HS-5 (cell line): ENCODE data around the gene PSD4.
A peak's percentile ranks its signal among the peaks of the same experiment; 100 is the strongest.

Experiments used
- DNase-seq: peaks from one replicate; pipeline ENCODE4 v3.0.0-alpha.2; 2012; ENCODE audit warnings: low read depth

Gene PSD4

DNA sequence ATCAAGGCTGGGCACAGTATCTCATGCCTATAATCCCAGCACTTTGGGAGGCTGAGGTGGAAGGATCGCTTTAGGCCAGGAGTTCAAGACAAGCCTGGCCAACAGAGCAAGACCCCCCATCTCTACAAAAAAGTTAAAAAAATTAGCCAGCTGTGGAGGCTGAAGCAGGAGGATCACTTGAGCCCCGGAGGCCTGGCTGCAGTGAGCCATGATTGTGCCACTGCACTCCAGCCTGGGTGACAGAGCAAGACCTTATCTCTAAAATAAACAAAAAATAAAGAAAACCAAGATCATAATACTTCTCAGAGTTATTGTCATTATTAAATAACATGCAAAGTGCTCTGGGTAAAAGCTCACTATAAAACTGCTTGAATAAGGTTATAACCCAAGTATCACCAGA, 31.5 kb upstream of the PSD4 start:
- no peak for DNase-seq

- DNase-seq = no peak
Measured at GRCh38 chr2:113144259-113144658, 29.5 kb upstream of the PSD4 start.

DNA sequence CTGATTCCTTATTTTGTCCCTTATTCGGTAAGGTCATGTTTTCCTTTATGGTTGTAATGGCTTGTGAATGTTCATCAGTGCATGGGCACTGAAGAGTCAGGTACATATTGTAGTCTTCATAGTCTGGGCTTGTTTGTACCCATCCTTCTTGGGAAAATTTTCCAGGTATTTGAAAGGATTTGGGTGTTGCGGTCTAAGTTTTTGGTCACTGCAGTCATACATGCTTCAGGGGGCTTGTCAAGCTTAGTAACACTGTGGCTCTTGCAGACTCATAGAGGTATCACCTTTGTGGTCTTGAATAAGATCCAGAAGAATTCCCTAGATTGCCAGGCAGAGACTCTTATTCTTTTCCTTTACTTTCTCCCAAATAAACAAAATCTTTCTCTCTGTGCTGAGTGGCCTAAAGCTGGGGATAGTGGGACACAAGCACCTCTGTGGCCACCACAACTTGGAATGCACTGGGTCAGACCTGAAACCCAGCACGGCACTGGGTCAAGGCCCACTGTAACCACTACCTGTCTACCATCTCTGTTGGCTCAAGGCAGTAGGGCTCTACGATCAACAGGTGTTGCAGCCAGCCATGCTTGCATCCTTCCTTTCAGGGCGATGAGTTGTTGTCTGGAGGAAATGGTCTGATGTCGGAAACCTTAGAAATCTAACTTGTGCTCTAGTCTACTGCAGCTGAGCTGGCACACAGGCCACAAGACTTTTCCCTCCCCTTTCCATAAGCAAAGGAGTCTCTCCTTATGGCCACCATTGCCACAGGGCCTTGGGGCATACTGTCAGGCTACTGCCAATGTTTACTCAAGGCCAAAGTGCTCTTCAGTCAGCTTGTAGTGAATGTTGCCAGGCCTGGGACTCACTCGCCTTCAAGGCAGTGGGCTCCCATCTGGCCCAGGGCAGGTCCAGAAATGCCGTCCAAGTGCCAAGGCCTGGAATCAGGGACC, 24.9 kb upstream of the PSD4 start:
- no peak for DNase-seq

GRCh38 chr2:113149553-113150257, 24.1 kb upstream of the PSD4 start:
- no peak for DNase-seq

GRCh38 chr2:113150258-113150601, 23.5 kb upstream of the PSD4 start:
- DNase-seq = no peak

DNA sequence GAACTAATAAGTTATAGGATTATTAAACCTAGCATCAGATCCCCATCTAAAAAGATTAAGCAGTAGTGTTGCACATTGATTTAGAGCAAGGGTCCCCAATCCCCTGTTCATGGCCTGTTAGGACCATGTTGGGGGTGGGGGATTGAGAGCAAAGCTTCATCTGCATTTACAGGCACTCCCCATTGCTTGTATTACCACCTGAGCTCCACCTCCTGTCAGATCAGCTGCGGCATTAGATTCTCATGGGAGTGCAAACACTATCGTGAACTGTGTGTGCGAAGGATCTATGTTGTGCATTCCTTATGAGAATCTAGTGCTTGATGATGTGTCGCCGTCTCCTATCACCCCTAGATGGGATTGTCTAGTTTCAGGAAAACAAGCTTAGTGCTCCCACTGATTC, 18.4 kb upstream of the PSD4 start:
- no peak for DNase-seq

GRCh38 chr2:113156278-113157117, 17.3 kb upstream of the PSD4 start:
- no peak for DNase-seq

- DNase-seq = no peak
Measured at GRCh38 chr2:113157118-113157896, 16.5 kb upstream of the PSD4 start.

- DNase-seq = peak; percentile 63
Measured at GRCh38 chr2:113157897-113158753, 15.6 kb upstream of the PSD4 start.

GRCh38 chr2:113158884-113159553, 14.8 kb upstream of the PSD4 start:
- DNase-seq = no peak

DNA sequence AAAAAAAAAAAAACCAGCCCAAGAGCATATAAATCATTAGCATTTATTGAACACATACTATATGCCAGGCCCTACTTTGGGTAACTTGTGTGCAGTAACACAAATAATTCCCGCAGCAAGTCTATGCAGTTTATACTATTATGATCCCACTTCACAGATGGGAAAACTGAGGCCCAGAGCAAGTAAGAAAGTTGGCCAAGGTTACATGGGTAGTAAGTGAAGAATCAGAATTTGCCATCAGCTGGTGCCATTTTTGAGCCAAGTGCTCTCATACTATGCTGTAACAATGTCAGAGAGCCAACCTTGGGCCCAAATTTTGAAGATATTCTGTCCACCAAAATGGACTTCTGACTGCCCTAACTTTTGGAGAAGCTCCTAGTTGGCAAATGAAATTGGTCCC, 13.5 kb upstream of the PSD4 start:
- no peak for DNase-seq

- no peak for DNase-seq
Measured at GRCh38 chr2:113160962-113161361, 12.8 kb upstream of the PSD4 start.

- no peak for DNase-seq
Measured at GRCh38 chr2:113162173-113162572, 11.6 kb upstream of the PSD4 start.

GRCh38 chr2:113162869-113163268, 10.9 kb upstream of the PSD4 start:
- DNase-seq = no peak

DNA sequence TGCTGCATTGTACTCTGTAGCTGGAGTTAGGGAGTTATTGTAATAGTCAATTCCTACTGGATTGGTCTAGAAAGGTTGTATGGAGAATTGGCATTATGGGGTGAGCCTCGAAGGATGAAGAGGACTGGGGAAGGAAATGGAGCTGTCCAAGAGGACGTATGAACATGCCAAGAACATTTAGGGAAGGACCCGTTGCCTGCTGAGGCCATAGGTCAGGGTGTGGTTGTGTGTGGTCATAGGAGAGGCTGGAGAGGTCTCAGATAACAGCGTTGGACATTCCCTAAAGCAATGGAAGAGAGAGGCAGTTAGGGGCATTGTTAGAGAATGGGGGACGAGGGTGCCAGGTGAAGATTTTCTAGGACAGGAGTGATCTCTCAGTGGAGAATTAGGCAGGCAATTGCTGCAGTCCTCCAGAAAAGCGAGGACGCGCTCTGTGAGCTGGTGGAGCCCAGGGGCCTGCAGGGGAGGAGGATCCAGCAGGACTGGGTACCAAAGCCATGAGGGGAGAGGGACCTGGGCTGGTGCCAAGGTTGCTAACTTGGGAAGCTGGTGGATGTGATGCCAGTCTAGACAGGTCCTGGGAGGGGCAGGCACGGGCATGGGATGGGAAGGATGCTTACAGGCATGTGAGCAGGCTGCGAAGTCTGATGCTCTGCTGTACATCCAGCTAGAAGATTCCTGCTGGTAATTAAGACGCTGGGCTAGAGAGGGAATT, 9.4 kb upstream of the PSD4 start:
- no peak for DNase-seq

DNA sequence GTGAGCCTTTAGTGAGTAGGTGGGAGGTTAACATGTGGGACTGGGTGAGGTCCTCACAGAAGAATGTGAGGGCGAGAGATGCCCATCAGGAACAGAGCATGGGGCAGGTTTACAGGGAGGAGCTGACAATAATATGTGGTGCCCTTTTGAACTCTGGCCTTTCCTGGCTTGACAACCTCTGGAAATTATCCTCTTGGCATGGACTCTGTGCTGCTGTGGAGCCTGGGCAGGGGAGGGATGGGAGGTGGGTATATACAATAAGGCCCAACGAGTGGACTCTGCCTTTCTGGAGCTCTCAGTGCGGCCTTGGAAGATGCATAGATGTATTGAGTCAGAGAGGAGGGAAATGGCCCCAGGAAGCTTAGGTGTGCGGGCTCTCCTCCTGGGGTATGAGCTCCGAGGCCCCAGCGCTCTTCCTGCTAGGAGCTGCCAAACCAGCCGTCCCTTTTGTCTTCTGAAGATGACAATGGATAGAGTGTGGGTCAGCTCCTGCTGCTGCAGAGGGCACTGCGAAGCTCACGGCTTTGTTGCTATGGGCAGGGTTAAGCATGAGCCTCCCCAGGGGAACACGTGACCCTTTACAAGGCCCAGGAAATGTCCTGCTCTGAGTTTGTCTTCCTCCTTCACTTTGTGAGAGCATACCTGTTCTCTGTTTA, 8.7 kb upstream of the PSD4 start:
- DNase-seq = no peak

- DNase-seq = no peak
Measured at GRCh38 chr2:113166187-113166645, 7.6 kb upstream of the PSD4 start.

DNA sequence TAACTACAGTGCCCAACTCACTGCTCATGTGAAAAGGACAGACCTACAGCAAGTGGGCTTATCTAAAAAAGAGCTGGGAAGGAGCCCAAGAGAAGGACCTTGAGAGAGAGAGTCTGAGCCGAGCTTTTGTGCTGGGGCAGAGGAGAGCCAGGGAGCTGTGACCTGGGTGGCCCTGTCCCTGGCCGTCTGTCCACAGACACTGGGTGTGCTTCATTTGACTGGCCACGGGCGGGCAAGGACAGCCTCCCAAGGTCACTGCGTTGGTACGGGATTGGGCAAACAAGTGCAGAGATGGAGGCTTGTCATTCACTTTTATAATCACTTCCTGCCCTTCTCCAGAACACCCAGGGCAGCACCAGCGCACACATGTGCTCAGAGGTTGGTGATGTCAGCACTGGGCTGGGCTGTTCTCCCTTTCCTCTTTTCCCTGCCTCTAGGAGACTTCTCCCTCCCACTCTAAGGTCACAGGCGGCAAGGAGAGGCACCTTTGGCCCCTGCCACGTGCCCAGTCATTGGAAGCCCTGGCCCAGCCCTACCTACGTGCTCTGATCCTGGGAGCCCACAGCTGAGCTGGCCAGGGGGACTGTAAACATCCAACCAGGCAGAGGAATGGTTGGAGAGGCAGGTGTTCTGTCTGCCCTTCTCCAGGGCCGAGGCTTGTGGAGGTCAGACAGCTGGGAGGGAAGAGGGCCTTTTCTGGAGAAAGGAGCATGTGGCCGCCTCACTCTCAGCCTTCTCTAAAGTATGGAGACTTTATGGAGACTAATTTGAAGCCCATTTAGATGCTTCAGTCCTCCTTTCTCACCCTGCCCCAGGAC, 6.4 kb upstream of the PSD4 start:
- DNase-seq = no peak
